Measurements from ENCODE around the gene CRELD2.

CRELD2 gene

GRCh38 chr22:49900441-49901230, 17.8 kb upstream of the CRELD2 start:
- Mint-ChIP-seq H3K4me1 (ENCODE audit: low read depth) (no peaks in the 10 kb centered on the region), H3K27ac (no peak overlapping the region), H3K4me3 (no peak overlapping the region), H3K9me3 (peaks cover 7% of the 10 kb centered on the region), H3K27me3 (no peaks in the 10 kb centered on the region), H3K36me3 (ENCODE audit: low read depth) (peaks cover 29% of the 10 kb centered on the region)

DNA sequence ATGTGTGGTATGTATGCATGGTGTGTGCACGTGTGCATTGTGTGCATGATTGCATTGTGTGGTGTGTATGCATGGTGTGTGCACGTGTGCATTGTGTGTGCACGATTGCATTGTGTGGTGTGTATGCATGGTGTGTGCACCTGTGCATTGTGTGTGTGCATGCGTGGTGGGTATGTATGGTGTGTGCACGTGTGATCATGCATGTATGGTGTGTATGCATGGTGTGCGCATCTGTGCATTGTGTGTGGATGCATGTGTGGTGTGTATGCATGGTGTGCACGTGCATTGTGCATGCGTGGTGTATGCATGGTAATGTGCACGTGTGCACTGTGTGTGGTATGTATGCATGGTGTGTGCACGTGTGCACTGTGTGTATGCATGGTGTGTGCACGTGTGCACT, 17.0 kb upstream of the CRELD2 start:
- Mint-ChIP-seq H3K27me3 (no peaks in the 10 kb centered on the region), H3K4me1 (ENCODE audit: low read depth) (no peaks in the 10 kb centered on the region), H3K4me3 (no peak overlapping the region), H3K9me3 (peaks cover 7% of the 10 kb centered on the region), H3K27ac (no peak overlapping the region), H3K36me3 (ENCODE audit: low read depth) (peaks cover 29% of the 10 kb centered on the region)

DNA sequence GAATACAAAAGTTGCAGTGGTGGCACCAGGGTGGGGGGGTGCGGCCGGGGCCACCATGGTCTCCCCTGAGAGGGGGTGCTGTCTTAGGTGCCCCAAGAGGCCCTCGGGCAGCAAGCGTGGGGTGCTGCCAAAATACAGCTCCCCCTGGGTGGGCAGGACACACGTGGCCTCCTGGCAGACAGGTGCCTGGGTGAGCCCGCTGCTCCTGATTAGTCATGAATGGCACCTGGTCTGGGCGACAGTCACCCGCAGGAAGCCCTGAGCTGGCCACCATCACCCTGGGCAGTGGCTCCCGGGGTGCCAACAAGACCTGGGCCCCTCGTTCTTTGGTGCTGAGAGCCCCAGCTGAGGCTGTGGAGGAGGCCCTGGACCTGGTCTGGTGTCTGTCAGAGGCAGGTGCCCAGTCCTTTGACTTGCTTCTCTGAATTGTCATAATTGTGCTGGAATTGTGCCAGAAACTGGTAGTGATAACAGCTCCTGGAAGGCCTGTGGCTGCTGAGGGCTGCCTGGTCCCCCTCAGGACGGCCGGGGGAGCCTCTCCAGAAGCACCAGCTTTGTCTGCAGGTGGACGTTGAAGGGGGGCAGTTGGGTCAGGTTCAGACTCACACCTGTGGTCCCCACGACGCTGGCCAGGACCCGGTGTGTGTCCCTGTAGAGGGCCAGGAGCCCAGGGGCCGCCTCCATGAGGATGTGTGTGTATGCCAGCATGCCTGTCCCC, 15.0 kb upstream of the CRELD2 start:
- Mint-ChIP-seq H3K4me1 (ENCODE audit: low read depth) (no peaks in the 10 kb centered on the region), H3K9me3 (peaks cover 7% of the 10 kb centered on the region), H3K27me3 (no peaks in the 10 kb centered on the region), H3K36me3 (ENCODE audit: low read depth) (peaks cover 33% of the 10 kb centered on the region), H3K27ac (no peak overlapping the region), H3K4me3 (no peak overlapping the region)

DNA sequence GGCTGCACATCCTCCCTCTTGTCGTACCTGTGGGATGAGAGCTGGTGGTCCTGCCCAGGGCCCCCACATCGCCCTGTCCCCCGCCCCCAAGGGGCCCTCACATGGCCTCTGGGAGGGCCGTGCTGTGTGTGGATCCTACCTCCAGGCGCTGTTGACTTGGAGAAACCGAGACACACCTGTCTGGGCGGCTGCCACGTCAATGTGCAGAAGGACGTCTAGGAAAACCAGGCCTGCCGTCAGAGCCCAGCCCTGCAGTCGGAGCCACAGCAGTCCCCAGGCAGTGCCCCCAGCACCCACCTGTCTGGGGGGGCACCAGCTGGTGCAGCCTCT, 14.4 kb upstream of the CRELD2 start:
- Mint-ChIP-seq H3K27ac (no peak overlapping the region), H3K4me3 (no peak overlapping the region), H3K9me3 (peaks cover 7% of the 10 kb centered on the region), H3K27me3 (no peaks in the 10 kb centered on the region), H3K4me1 (ENCODE audit: low read depth) (no peaks in the 10 kb centered on the region), H3K36me3 (ENCODE audit: low read depth) (peaks cover 33% of the 10 kb centered on the region)

GRCh38 chr22:49905465-49905864, 13.0 kb upstream of the CRELD2 start:
- H3K36me3 Mint-ChIP-seq (ENCODE audit: low read depth) = peaks cover 33% of the 10 kb centered on the region
- no peak overlapping the region for H3K4me3 Mint-ChIP-seq
- no peaks in the 10 kb centered on the region for H3K27me3 Mint-ChIP-seq
- no peak overlapping the region for H3K27ac Mint-ChIP-seq
- H3K9me3 Mint-ChIP-seq = peaks cover 7% of the 10 kb centered on the region
- no peaks in the 10 kb centered on the region for H3K4me1 Mint-ChIP-seq (ENCODE audit: low read depth)

GRCh38 chr22:49906071-49906798, 12.2 kb upstream of the CRELD2 start:
- no peaks in the 10 kb centered on the region for H3K4me1 Mint-ChIP-seq (ENCODE audit: low read depth)
- H3K4me3 Mint-ChIP-seq = no peak overlapping the region
- peaks cover 7% of the 10 kb centered on the region for H3K9me3 Mint-ChIP-seq
- H3K27ac Mint-ChIP-seq = no peak overlapping the region
- no peaks in the 10 kb centered on the region for H3K27me3 Mint-ChIP-seq
- H3K36me3 Mint-ChIP-seq (ENCODE audit: low read depth) = peaks cover 27% of the 10 kb centered on the region

DNA sequence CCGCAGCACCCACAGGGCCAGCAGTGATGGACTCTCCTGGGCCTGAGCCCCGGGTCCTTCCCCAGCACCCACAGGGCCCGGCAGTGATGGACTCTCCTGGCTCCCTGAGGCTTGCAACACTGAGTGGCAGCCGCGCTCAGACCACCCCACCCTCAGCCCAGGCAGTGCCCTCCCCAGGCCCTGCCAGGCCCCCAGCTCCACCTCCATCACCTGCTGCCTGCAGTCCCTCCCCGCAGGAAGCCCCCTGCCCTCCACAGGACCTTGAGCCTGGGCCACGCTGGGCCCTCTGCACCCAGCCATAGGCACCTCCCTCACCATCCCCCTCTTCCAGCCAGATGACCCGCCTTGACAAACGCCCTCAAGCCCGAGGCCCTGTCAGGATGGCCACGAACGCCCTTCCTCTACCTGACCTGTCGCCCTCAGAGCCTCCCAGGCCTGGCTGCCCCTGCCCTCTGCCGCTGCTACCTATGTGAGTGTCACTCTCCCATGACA, 11.6 kb upstream of the CRELD2 start:
- Mint-ChIP-seq H3K4me1 (ENCODE audit: low read depth) (no peaks in the 10 kb centered on the region), H3K9me3 (peaks cover 3% of the 10 kb centered on the region), H3K27me3 (no peaks in the 10 kb centered on the region), H3K4me3 (no peak overlapping the region), H3K36me3 (ENCODE audit: low read depth) (peaks cover 23% of the 10 kb centered on the region), H3K27ac (peak overlapping the region; percentile 38)

DNA sequence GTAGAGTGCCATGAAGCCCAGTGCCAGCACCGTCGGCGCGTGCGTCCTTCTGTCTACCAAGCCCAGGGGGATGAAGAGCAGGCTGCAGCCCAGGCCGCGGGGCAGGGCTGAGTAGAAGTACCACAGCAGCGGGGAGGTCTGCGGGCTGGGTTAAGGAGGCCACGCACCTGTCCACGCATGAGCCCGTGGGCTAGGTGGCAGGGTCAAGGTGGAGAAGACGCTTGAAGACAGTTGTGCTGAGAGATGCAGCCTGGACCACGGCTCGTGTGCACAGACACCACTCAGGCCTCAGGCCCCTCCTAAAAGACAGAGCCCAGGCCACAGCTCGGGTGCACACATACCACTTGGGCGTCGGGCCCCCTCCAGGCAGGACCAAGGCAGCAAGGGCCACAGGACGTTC, 10.6 kb upstream of the CRELD2 start:
- no peak overlapping the region for H3K27ac Mint-ChIP-seq
- no peaks in the 10 kb centered on the region for H3K27me3 Mint-ChIP-seq
- no peak overlapping the region for H3K4me3 Mint-ChIP-seq
- no peaks in the 10 kb centered on the region for H3K9me3 Mint-ChIP-seq
- H3K4me1 Mint-ChIP-seq (ENCODE audit: low read depth) = no peaks in the 10 kb centered on the region
- H3K36me3 Mint-ChIP-seq (ENCODE audit: low read depth) = peaks cover 17% of the 10 kb centered on the region

GRCh38 chr22:49909476-49910205, 8.8 kb upstream of the CRELD2 start:
- H3K36me3 Mint-ChIP-seq (ENCODE audit: low read depth) = peaks cover 18% of the 10 kb centered on the region
- H3K4me3 Mint-ChIP-seq = no peak overlapping the region
- H3K27me3 Mint-ChIP-seq = no peaks in the 10 kb centered on the region
- H3K4me1 Mint-ChIP-seq (ENCODE audit: low read depth) = no peaks in the 10 kb centered on the region
- H3K27ac Mint-ChIP-seq = no peak overlapping the region
- no peaks in the 10 kb centered on the region for H3K9me3 Mint-ChIP-seq

- peaks cover 18% of the 10 kb centered on the region for H3K36me3 Mint-ChIP-seq (ENCODE audit: low read depth)
- no peak overlapping the region for H3K27ac Mint-ChIP-seq
- peaks cover 3% of the 10 kb centered on the region for H3K4me1 Mint-ChIP-seq (ENCODE audit: low read depth)
- H3K27me3 Mint-ChIP-seq = no peaks in the 10 kb centered on the region
- no peaks in the 10 kb centered on the region for H3K9me3 Mint-ChIP-seq
- H3K4me3 Mint-ChIP-seq = no peak overlapping the region
Observed at GRCh38 chr22:49910229-49911155, 7.9 kb upstream of the CRELD2 start.

DNA sequence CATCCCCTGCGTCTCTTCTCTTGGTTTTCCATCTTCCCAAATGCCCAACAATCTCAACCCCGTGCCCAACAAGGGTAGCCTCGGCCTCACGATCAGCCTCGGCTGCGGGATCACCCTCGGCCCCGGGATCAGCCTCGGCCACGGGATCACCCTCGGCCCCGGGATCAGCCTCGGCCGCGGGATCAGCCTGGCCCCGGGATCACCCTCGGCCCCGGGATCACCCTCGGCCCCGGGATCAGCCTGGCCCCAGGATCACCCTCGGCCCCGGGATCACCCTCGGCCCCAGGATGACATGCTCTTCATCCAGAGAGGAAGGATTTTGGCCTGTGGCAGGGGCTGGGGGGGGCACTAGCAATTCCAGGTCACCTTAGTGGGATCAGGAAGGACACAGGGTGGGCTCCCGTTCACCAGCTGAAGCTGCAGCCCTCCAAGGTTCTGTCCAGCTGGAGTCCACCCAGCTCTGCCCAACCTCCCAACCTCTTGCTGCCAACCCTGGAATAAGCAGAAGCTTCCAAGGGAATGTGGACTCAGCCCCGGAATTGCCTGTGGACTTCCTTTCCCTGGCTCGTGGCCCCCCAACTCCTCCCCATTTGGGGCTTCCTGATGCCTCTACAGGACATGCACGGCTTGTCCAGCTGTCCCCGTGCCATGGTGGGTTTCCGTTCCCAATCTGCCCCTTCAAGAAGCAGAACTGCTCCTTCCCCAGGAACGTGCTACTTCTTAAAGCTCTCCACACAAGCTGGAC, 6.4 kb upstream of the CRELD2 start:
- no peak overlapping the region for H3K4me3 Mint-ChIP-seq
- H3K4me1 Mint-ChIP-seq (ENCODE audit: low read depth) = peaks cover 11% of the 10 kb centered on the region
- H3K27ac Mint-ChIP-seq = no peak overlapping the region
- no peaks in the 10 kb centered on the region for H3K27me3 Mint-ChIP-seq
- no peaks in the 10 kb centered on the region for H3K9me3 Mint-ChIP-seq
- peaks cover 16% of the 10 kb centered on the region for H3K36me3 Mint-ChIP-seq (ENCODE audit: low read depth)

DNA sequence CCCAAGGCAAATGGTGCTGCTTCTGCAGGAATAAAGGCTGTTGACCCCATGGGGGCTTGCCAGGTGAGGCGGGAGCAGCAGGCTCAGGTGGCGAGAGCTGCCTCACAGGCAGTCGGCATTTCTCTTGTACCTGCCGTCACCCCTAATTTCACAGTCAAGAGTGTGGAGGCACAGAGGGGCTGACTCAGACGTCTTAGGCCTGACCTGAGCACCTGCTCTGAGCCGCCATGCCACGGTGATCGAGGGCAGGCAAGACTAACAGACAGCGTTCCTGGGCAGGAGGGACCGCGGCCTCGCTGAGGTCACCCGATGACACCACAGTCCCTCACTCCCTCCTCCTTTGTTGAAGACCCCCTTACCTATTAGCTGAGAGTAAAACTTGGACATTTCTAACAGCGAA, 5.4 kb upstream of the CRELD2 start:
- H3K36me3 Mint-ChIP-seq (ENCODE audit: low read depth) = peaks cover 8% of the 10 kb centered on the region
- H3K27ac Mint-ChIP-seq = no peak overlapping the region

DNA sequence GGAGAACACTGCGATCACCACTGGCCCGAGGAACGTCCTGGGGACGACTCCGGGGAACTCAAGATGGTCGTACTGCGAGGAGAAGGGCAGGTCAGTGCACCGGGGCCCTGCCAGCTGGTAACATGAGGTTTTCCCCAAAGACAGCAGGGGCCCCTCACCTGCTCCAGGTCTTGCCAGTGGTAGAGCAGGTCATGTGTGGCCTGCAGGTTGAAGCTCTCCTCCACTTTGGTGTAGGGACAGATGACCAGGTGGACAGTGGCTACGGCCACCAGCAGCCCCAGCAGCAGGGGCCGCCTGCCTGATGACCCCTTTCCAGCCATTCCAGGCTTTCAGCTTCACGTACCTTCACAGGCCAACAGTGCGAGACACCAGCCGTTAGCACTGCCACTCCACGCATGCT, 5.0 kb upstream of the CRELD2 start:
- H3K4me3 Mint-ChIP-seq = no peak overlapping the region
- H3K36me3 Mint-ChIP-seq (ENCODE audit: low read depth) = peaks cover 8% of the 10 kb centered on the region
- no peaks in the 10 kb centered on the region for H3K27me3 Mint-ChIP-seq
- no peaks in the 10 kb centered on the region for H3K9me3 Mint-ChIP-seq
- no peak overlapping the region for H3K27ac Mint-ChIP-seq
- H3K4me1 Mint-ChIP-seq (ENCODE audit: low read depth) = peaks cover 17% of the 10 kb centered on the region

More for the DNA sequence above, 5.4 kb upstream of the CRELD2 start:
- no peak overlapping the region for H3K4me3 Mint-ChIP-seq
- H3K27me3 Mint-ChIP-seq = no peaks in the 10 kb centered on the region
- H3K4me1 Mint-ChIP-seq (ENCODE audit: low read depth) = peaks cover 17% of the 10 kb centered on the region
- H3K9me3 Mint-ChIP-seq = no peaks in the 10 kb centered on the region

Data from stimulated activated naive CD8-positive, alpha-beta T cell treated with anti-CD3 and anti-CD28 coated beads, Interleukin-15, Interleukin-2, amounts not matched to agents 100 ng/mL and 50 ng/mL, for 24 hours (primary cell).